Liver (tissue), 9 donors: ENCODE measurements around the gene DDX46. TPM values are rescaled to one million over a fixed set of nuclear protein-coding genes. Genes with fewer than 3 reads are reported as not detected.

Source experiments
- DNase-seq: peaks from one replicate; pipeline ENCODE4 v3.0.0-alpha.2; 2017; ENCODE audit warnings: low spot score
- H3K27ac ChIP-seq, 2 donors: one replicate each; pipeline ENCODE4 v1.7.0; 2013; ENCODE audit warnings: inconsistent platforms in 2 of 2, low read length in 2 of 2, control low read depth in 1 of 2, low read depth in 1 of 2, mild to moderate bottlenecking in 1 of 2
- H3K27me3 ChIP-seq, 4 donors: one replicate each; pipeline versions ENCODE4 v1.6.1 to v1.7.0; 2013; ENCODE audit warnings: low read length in 3 of 4, inconsistent platforms in 1 of 4, mild to moderate bottlenecking in 1 of 4, moderate library complexity in 1 of 4; ENCODE audit not compliant: control insufficient read depth in 4 of 4, insufficient read depth in 4 of 4
- H3K36me3 ChIP-seq, 4 donors: one replicate each; pipeline versions ENCODE4 v1.6.1 to v1.7.0; 2013; ENCODE audit warnings: low read length in 3 of 4, mild to moderate bottlenecking in 3 of 4, low read depth in 1 of 4, moderate library complexity in 1 of 4; ENCODE audit not compliant: control insufficient read depth in 4 of 4, insufficient read depth in 3 of 4
- H3K4me1 ChIP-seq, 4 donors: one replicate each; pipeline versions ENCODE4 v1.6.1 to v1.7.0; 2013; ENCODE audit warnings: low read length in 3 of 4, mild to moderate bottlenecking in 3 of 4, moderate library complexity in 1 of 4; ENCODE audit not compliant: control insufficient read depth in 4 of 4, insufficient read depth in 4 of 4
- H3K4me3 ChIP-seq, 3 donors: one replicate each; pipeline versions ENCODE4 v1.6.1 to v1.7.0; 2013; ENCODE audit warnings: low read length in 3 of 3, control low read depth in 1 of 3, low read depth in 1 of 3, mild to moderate bottlenecking in 1 of 3
- H3K9ac ChIP-seq, 2 donors: one replicate each; pipeline ENCODE4 v1.7.0; 2013; ENCODE audit warnings: low read length in 2 of 2, mild to moderate bottlenecking in 2 of 2, moderate library complexity in 2 of 2, control low read depth in 1 of 2, low read depth in 1 of 2
- H3K9me3 ChIP-seq, 4 donors: one replicate each; pipeline versions ENCODE4 v1.6.1 to v1.7.0; 2013; ENCODE audit warnings: low read length in 3 of 4; ENCODE audit not compliant: control insufficient read depth in 4 of 4
- ATF3 ChIP-seq: IDR thresholded peaks from 2 replicates; pipeline ENCODE4 v1.6.1; 2016; ENCODE audit warnings: antibody characterized with exemption
- CTCF ChIP-seq: fragments of 150-350 bp; IDR thresholded peaks from 2 replicates; pipeline ENCODE4 v1.5.1; 2017; ENCODE audit warnings: improper control_type of control experiment, low read depth, low read length; ENCODE audit not compliant: missing input control
- EGR1 ChIP-seq, 2 donors: IDR thresholded peaks; 2 replicates each; pipeline ENCODE4 v1.6.1; 2016 to 2018; ENCODE audit warnings: antibody characterized with exemption in 2 of 2, low read depth in 2 of 2
- FOXA1 ChIP-seq: IDR thresholded peaks from 2 replicates; pipeline ENCODE4 v1.6.1; 2016; ENCODE audit warnings: antibody characterized with exemption
- FOXA2 ChIP-seq: IDR thresholded peaks from 2 replicates; pipeline ENCODE4 v1.6.1; 2016; ENCODE audit warnings: antibody characterized with exemption
- GABPA ChIP-seq, 2 donors: IDR thresholded peaks in 1 of 2; conservative IDR thresholded peaks in 1 of 2; 2 replicates each; pipeline ENCODE4 v1.6.1; 2016; ENCODE audit warnings: antibody characterized with exemption in 2 of 2, mild to moderate bottlenecking in 1 of 2, moderate library complexity in 1 of 2
- HNF4A ChIP-seq, 2 donors: conservative IDR thresholded peaks; 2 replicates each; pipeline ENCODE4 v1.6.1; 2016; ENCODE audit warnings: antibody characterized with exemption in 2 of 2, mild to moderate bottlenecking in 2 of 2
- HNF4G ChIP-seq: IDR thresholded peaks from 2 replicates; pipeline ENCODE4 v1.6.1; 2016; ENCODE audit warnings: antibody characterized with exemption
- JUND ChIP-seq, 2 donors: IDR thresholded peaks; 2 replicates each; pipeline ENCODE4 v1.6.1; 2016; ENCODE audit warnings: antibody characterized with exemption in 2 of 2
- NR2F2 ChIP-seq: IDR thresholded peaks from 2 replicates; pipeline ENCODE4 v1.6.1; 2016; ENCODE audit warnings: antibody characterized with exemption
- RAD21 ChIP-seq, 2 donors: IDR thresholded peaks; 2 replicates each; pipeline ENCODE4 v1.6.1; 2016; ENCODE audit warnings: antibody characterized with exemption in 2 of 2, mild to moderate bottlenecking in 2 of 2
- RXRA ChIP-seq, 2 donors: IDR thresholded peaks; 2 replicates each; pipeline ENCODE4 v1.6.1; 2017 to 2018; ENCODE audit warnings: antibody characterized with exemption in 2 of 2, mild to moderate bottlenecking in 1 of 2
- SP1 ChIP-seq: IDR thresholded peaks from 2 replicates; pipeline ENCODE4 v1.6.1; 2018; ENCODE audit warnings: antibody characterized with exemption, mild to moderate bottlenecking
- TAF1 ChIP-seq: conservative IDR thresholded peaks from 2 replicates; pipeline ENCODE4 v1.6.1; 2016; ENCODE audit warnings: antibody characterized with exemption, mild to moderate bottlenecking
- YY1 ChIP-seq: IDR thresholded peaks from 2 replicates; pipeline ENCODE4 v1.6.1; 2016; ENCODE audit warnings: antibody characterized with exemption, mild to moderate bottlenecking
- ZBTB33 ChIP-seq: IDR thresholded peaks from 2 replicates; pipeline ENCODE4 v1.6.1; 2016; ENCODE audit warnings: antibody characterized with exemption
- WGBS: extraction: QIAGEN DNeasy Blood & Tissue Kit; methylation state at CpG from one replicate; pipeline ENCODE4 v1.1.7; 2013; 5-methylcytosine and 5-hydroxymethylcytosine counted together
- polyA plus RNA-seq, 2 donors: library from polyadenylated mRNA; stranded (reverse) in 1 of 2; unstranded in 1 of 2; fragments of 200-250 nt in 1 of 2; fragments of >200 nt in 1 of 2; fragmentation: Nextera tagmentation in 1 of 2; extraction: Ambion mirVana in 1 of 2; gene quantifications; one replicate each; pipeline versions ENCODE4 v1.2.1 to v1.2.3, GENCODE V29; 2013 to 2015
- total RNA-seq, 2 donors: library from RNA; depleted of rRNA; stranded (reverse); fragments of >200 nt; gene quantifications; one replicate each; pipeline ENCODE4 v1.2.3, GENCODE V29; 2014
- TF ChIP-seq, protein P1 (sequence below): IDR thresholded peaks from 2 replicates; pipeline ENCODE4 v1.6.1; 2016; ENCODE audit warnings: antibody characterized with exemption, mild to moderate bottlenecking
- TF ChIP-seq, protein P2 (sequence below): IDR thresholded peaks from 2 replicates; pipeline ENCODE4 v1.6.1; 2016; ENCODE audit warnings: antibody characterized with exemption
- donor health status: healthy.
- donor health status: healthy.
- donor health status: healthy.
- donor health status: healthy.
- donor health status: healthy.

DDX46 gene
- total and polyA plus RNA-seq, 4 donors: 11.2 to 24.3 (median 16.0) TPM

DNA sequence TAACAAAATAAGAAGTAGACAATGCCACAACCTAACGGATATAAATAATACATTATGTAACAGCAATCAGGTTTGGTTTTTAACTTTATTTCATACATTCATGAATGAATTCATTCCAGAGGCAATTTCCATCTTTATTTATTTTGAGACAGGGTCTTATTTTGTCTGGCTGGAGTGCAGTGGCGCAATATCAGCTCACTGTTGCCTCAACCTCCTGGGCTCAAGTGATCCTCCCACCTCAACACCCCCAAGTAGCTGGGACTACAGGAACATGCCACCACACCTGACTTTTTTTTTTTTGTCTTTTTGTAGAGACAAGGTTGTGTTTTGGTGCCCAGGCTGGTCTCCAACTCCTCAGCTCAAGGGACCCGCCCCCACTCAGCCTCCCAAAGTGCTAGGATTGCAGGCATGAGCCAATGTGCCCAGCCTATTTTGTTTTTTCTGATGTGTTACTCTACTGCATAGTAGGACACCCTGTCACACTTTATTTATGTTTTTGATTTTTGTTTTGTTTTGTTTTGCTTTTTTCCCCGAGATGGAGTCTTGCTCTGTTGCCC is 60.9 kb downstream of the DDX46 start:
- Histone ChIP-seq H3K36me3 (peaks cover 9 to 30% (median 15%) of the 10 kb centered on the region in 4 donors), H3K9ac (no peak overlapping the region), H3K27ac (no peak overlapping the region), H3K9me3 (no peaks in the 10 kb centered on the region), H3K4me1 (peaks cover 3 to 4% (median 4%) of the 10 kb centered on the region in 4 donors), H3K27me3 (no peaks in the 10 kb centered on the region), H3K4me3 (no peak overlapping the region)
- no peak for TF ChIP-seq RXRA (IDR thresholded peaks at IDR 0.05)
- no peak for TF ChIP-seq CTCF
- TF ChIP-seq HNF4A (conservative IDR thresholded peaks at IDR 0.05): no peak
- TF ChIP-seq, protein P1, sequence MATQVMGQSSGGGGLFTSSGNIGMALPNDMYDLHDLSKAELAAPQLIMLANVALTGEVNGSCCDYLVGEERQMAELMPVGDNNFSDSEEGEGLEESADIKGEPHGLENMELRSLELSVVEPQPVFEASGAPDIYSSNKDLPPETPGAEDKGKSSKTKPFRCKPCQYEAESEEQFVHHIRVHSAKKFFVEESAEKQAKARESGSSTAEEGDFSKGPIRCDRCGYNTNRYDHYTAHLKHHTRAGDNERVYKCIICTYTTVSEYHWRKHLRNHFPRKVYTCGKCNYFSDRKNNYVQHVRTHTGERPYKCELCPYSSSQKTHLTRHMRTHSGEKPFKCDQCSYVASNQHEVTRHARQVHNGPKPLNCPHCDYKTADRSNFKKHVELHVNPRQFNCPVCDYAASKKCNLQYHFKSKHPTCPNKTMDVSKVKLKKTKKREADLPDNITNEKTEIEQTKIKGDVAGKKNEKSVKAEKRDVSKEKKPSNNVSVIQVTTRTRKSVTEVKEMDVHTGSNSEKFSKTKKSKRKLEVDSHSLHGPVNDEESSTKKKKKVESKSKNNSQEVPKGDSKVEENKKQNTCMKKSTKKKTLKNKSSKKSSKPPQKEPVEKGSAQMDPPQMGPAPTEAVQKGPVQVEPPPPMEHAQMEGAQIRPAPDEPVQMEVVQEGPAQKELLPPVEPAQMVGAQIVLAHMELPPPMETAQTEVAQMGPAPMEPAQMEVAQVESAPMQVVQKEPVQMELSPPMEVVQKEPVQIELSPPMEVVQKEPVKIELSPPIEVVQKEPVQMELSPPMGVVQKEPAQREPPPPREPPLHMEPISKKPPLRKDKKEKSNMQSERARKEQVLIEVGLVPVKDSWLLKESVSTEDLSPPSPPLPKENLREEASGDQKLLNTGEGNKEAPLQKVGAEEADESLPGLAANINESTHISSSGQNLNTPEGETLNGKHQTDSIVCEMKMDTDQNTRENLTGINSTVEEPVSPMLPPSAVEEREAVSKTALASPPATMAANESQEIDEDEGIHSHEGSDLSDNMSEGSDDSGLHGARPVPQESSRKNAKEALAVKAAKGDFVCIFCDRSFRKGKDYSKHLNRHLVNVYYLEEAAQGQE: no peak
- no peak for TF ChIP-seq TAF1
- TF ChIP-seq HNF4G: no peak
- no peak for TF ChIP-seq EGR1 (IDR thresholded peaks at IDR 0.05; ENCODE audit: low read depth in 2 of 2)
- TF ChIP-seq NR2F2: no peak
- no peak for TF ChIP-seq ZBTB33
- no peak for TF ChIP-seq YY1
- no peak for TF ChIP-seq FOXA2
- TF ChIP-seq ATF3: no peak
- no peak for TF ChIP-seq SP1
- no peak for TF ChIP-seq RAD21 (IDR thresholded peaks at IDR 0.05)
- TF ChIP-seq JUND (IDR thresholded peaks at IDR 0.05): no peak
- TF ChIP-seq GABPA (IDR thresholded peaks at IDR 0.05 in 1 of 2, conservative IDR thresholded peaks at IDR 0.05 in 1 of 2): no peak
- TF ChIP-seq, protein P2, sequence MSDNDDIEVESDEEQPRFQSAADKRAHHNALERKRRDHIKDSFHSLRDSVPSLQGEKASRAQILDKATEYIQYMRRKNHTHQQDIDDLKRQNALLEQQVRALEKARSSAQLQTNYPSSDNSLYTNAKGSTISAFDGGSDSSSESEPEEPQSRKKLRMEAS: no peak
- TF ChIP-seq FOXA1: no peak
- DNase-seq: no peak
- WGBS: 94% methylated on average over 4 of the region's 4 CpGs
